Measurements from ENCODE around the gene RUNX2.

GRCh38 chr6:45610832-45611231 is 282.7 kb downstream of the RUNX2 start:
- TF ChIP-seq CTCF (IDR thresholded peaks at IDR 0.05) (no peak), FOXM1 (IDR thresholded peaks at IDR 0.05; ENCODE audit: low read depth) (no peak), YY1 (IDR thresholded peaks at IDR 0.05; ENCODE audit: low read depth) (no peak), EP300 (IDR thresholded peaks at IDR 0.05; ENCODE audit: borderline replicate concordance in 1 of 2, low read depth in 1 of 2, low read length in 1 of 2) (no peak), SIN3A (IDR thresholded peaks at IDR 0.05; ENCODE audit: borderline replicate concordance, low read depth, low read length) (no peak), CHD2 (IDR thresholded peaks at IDR 0.05; ENCODE audit: low read length, partially characterized antibody) (no peak), POLR2AphosphoS5 (IDR thresholded peaks at IDR 0.05; ENCODE audit: low read depth, low read length) (no peak), RFX5 (IDR thresholded peaks at IDR 0.05; ENCODE audit: low read length) (no peak), IRF3 (IDR thresholded peaks at IDR 0.05; ENCODE audit: low read depth, low read length) (no peak), GABPA (IDR thresholded peaks at IDR 0.05; ENCODE audit: low read depth) (no peak), TAF1 (IDR thresholded peaks at IDR 0.05; ENCODE audit: borderline replicate concordance, low read depth, low read length) (no peak)
